ENCODE measurements around the gene CLCN2.
A peak's percentile ranks its signal among the peaks of the same experiment; 100 is the strongest.

CLCN2 gene

GRCh38 chr3:184381261-184382224 lies 20.1 kb upstream of the CLCN2 start:
- intact Hi-C loops (cut with DNase I), result no loop called here
- peak in 2 of 10 donors; percentile 77 to 81 for DNase-seq

DNA sequence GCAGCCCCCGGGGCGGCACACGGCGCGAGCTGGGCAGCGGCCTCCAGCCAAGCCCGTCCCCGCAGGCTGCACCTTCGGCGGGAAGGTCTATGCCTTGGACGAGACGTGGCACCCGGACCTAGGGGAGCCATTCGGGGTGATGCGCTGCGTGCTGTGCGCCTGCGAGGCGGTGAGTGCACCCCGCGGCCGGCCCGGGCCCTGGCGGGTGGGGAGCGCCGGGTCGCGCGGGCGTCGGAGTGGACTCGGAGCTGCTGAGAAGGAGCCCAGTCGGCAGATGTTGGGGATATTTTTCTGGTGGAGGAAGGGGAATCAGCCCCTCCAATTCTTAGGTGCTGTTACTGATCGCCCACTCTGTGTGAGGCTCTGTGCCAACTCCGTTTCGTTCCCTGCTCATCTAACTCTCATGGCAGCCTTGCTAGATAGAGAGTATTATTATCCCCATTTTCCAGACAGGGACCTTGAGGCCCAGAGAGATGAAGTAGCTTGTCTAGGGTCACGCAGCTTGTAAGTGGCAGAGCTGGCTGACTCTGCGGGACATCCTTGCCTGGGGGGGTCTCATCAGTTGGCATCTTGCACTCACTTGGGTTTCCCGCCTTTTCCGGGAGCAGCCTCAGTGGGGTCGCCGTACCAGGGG lies 19.3 kb upstream of the CLCN2 start:
- DNase-seq, result peak in 2 of 10 donors; percentile 81 to 86

DNA sequence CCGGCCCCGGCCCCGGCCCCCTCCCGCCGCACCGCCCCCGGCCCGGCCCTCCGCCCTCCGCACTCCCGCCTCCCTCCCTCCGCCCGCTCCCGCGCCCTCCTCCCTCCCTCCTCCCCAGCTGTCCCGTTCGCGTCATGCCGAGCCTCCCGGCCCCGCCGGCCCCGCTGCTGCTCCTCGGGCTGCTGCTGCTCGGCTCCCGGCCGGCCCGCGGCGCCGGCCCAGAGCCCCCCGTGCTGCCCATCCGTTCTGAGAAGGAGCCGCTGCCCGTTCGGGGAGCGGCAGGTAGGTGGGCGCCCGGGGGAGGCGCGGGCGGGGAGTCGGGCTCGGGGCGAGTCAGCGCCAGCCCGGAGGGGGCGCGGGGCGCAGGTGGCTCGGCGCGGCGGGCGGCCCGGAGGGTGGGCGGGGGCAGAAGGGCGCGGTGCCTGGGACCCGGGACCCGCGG lies 18.8 kb upstream of the CLCN2 start:
- intact Hi-C loops (cut with DNase I), result no loop called here
- peak in 8 of 10 donors; percentile 50 to 94 (median 64) for DNase-seq

More for the DNA sequence above, 19.3 kb upstream of the CLCN2 start:
- intact Hi-C loops (cut with DNase I), result no loop called here

DNA sequence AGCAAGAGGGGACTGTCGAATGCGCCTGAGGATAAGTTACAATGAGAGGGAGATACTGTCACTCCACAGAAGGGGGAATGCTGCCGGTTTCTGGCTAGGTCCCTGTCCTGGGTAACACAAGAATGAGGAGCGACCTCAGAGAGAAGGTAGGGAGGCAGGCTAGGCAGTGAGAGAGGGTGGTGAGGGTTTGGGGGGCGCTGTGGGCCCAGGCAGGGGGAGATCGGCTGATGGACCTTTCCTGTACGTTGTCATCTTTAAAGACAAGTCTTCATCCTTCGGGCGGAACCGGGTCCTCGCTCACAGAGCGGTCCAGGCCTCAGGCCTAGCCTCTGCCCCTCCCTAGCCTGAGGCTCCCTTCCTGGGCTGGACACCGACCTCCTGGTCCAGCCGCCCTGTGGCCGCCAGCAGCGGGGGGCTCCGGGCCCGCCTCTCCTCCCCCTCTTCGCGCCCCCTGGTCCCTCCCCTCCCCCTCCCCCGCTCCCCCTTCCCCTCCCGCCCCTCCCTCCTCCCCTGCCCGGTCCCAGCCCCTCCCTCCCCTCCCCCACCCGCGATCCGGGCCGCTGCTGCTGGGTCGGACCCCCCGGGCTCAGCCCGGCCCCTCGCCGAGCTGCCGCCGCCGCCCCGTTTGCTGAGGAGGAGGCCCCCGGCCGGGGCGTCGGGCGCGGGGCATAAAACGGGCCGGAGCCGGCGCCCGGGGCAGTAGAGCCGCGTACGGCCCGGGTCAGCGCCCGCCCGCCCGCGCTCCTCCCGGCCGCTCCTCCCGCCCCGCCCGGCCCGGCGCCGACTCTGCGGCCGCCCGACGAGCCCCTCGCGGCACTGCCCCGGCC lies 18.2 kb upstream of the CLCN2 start, which contains the start of gene CHRD:
Gene CHRD, plus strand, starts transcription at position 697 of the 827 bp plus-strand sequence. CDS start 265 bp downstream, outside the sequence.
- DNase-seq, result peak in 3 of 10 donors; percentile 65 to 84 (median 72)
- intact Hi-C loops (cut with DNase I), result loop anchor here (10.0 kb wide), 2 partner anchors 85 to 135 kb away; no protein-coding TSS in a partner anchor

- peak in 3 of 10 donors; percentile 59 to 71 (median 66) for DNase-seq
- intact Hi-C loops (cut with DNase I), result loop anchor here (10.0 kb wide), 2 partner anchors 86 to 136 kb away; no protein-coding TSS in a partner anchor
Observed at GRCh38 chr3:184378651-184379357, 17.4 kb upstream of the CLCN2 start.

- peak in 1 of 10 donors; percentile 42 for DNase-seq
- intact Hi-C loops (cut with DNase I), result loop anchor here (10.0 kb wide), 2 partner anchors 87 to 137 kb away; no protein-coding TSS in a partner anchor
Observed at GRCh38 chr3:184377882-184378445, 16.6 kb upstream of the CLCN2 start, which contains the start of gene THPO. TSS of gene THPO (minus strand) at chr3:184378207. CDS start at chr3:184376259, 1,948 bp downstream.

DNA sequence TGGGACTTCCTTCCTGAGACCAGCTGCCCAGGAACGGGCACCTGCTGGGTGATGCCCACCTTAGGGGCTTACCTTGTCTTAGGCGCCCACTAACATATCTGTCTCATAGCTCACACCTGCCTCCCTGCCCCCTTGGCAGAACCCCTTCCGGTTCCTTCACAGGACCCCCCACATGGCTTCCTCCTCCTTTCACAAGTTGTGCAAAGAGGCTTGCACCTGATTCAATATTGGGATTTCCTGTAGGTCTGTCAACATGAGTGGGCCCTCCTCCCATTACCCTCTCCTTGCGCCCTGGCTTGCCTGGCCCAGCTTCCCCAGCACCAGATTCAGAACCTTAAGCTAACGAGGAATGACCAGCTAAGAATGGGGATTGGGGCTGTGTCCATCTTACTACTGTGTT lies 16.0 kb upstream of the CLCN2 start:
- peak in 1 of 10 donors; percentile 13 for DNase-seq
- intact Hi-C loops (cut with DNase I), result loop anchor here (10.0 kb wide), 2 partner anchors 87 to 137 kb away; no protein-coding TSS in a partner anchor

- intact Hi-C loops (cut with DNase I), result loop anchor here (10.0 kb wide), 2 partner anchors 89 to 139 kb away; no protein-coding TSS in a partner anchor
- peak in 2 of 10 donors; percentile 39 to 55 for DNase-seq
Observed at GRCh38 chr3:184375747-184376461, 14.5 kb upstream of the CLCN2 start.

- intact Hi-C loops (cut with DNase I), result loop anchor here (10.0 kb wide), 2 partner anchors 91 to 141 kb away; no protein-coding TSS in a partner anchor
- DNase-seq, result peak in 2 of 10 donors; percentile 50 to 52
Observed at GRCh38 chr3:184373422-184373821, 12.0 kb upstream of the CLCN2 start.

- DNase-seq, result peak in 2 of 10 donors; percentile 19 to 42
- intact Hi-C loops (cut with DNase I), result loop anchor here (10.0 kb wide), 2 partner anchors 92 to 142 kb away; no protein-coding TSS in a partner anchor
Observed at GRCh38 chr3:184372911-184373310, 11.5 kb upstream of the CLCN2 start.

- peak in 2 of 10 donors; percentile 48 to 55 for DNase-seq
Observed at GRCh38 chr3:184372296-184372821, 11.0 kb upstream of the CLCN2 start.

DNA sequence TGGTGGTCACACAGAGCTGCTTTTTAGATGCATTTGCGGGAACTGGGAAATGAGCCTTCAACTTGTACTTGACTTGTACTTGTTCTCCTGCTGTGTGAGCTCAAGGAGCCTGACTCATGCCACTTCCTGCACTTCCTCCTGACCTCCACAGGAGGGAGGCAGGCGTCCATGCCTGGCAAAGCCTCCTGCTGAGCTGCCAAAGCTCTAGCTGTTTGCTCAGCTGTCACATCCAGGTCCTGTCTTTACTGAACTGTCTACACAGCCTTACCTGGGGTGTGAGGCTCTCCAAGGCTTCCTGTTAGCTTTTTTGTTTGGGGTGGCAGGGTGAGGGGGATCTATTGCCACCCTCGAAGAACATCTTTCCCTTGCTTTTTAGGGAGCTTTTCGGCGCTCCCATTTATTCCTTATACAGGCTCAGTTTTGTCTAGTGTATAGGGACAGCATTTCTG lies 10.2 kb upstream of the CLCN2 start:
- DNase-seq, result peak; percentile 56 to 97 (median 79)
- intact Hi-C loops (cut with DNase I), result loop anchor here (1.0 to 10.0 kb wide), 3 partner anchors 93 to 173 kb away; no protein-coding TSS in a partner anchor

More at GRCh38 chr3:184372296-184372821, 11.0 kb upstream of the CLCN2 start:
- intact Hi-C loops (cut with DNase I), result loop anchor here (10.0 kb wide), 2 partner anchors 92 to 142 kb away; no protein-coding TSS in a partner anchor

DNA sequence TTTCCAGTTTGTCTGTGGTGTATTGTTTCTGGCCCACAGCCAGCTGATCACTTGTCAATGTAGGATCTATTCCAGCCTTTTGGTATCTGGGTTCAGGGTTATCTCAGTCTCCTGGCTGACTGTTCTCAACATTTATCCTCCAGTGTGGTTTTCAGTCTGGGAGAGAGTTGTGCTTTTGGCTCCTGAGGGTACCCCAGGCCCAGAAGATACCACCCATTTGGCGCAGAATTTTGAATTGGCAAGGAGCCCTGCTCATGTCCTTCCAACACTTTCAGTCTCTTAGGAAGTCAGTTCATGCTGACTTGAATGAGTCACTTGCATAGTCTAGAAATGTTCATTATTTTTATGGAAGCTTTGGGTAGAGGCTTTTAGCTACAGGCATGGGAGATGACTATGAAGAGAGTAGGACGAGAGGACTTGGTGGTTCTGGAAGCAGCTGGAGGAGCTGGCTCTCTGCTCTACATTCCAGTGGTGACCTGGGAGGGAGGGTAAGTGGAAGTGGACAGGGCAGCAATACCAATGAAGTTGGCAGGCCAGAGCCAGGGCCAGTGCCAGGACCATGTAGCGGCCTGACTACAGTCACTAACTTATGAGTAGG lies 7.3 kb upstream of the CLCN2 start:
- DNase-seq, result peak in 3 of 10 donors; percentile 47 to 81 (median 76)
- intact Hi-C loops (cut with DNase I), result loop anchor here (10.0 kb wide), 1 partner anchor 436 kb away; no protein-coding TSS in a partner anchor

DNA sequence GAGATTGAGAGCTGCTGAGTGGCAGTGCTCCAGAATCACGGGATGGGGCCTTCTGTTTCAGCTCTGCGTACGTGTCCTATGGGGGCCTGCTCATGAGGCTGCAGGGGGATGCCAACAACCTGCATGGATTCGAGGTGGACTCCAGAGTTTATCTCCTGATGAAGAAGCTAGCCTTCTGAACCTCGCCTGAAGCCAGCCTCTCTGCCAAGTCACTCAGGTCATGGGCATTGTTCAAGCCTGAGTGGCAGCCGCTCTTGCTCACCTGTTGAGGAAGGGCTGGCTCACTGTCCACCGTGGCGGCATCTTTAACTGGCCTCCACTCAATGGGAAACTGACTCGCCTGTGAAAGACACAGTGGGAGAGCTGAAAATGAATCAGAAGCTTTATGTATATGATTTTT lies 6.7 kb upstream of the CLCN2 start:
- intact Hi-C loops (cut with DNase I), result loop anchor here (10.0 kb wide), 1 partner anchor 437 kb away; no protein-coding TSS in a partner anchor
- peak in 2 of 10 donors; percentile 44 to 64 for DNase-seq

- intact Hi-C loops (cut with DNase I), result loop anchor here (10.0 kb wide), 1 partner anchor 438 kb away; no protein-coding TSS in a partner anchor
- DNase-seq, result no peak
Observed at GRCh38 chr3:184366619-184367289, 5.3 kb upstream of the CLCN2 start.
